HepG2 (cell line): ENCODE data around the gene MTCL1.

Experiments
- ATF2 ChIP-seq: sonication (generic); formaldehyde crosslinking; IDR thresholded peaks from 2 replicates; pipeline ENCODE4 v1.4.0; 2020; ENCODE audit warnings: missing genetic modification reagents
- FOXK1 ChIP-seq: sonication (generic); formaldehyde crosslinking; IDR thresholded peaks from 2 replicates; pipeline ENCODE4 v1.4.0; 2020; ENCODE audit warnings: low read depth, missing genetic modification reagents, borderline replicate concordance
- HCFC1 ChIP-seq: fragments of 150-350 bp; IDR thresholded peaks from 2 replicates; pipeline ENCODE4 v1.6.1; 2014; ENCODE audit warnings: low read depth, low read length
- KLF16 ChIP-seq, 2 experiments: sonication (generic) in 1 of 2; formaldehyde crosslinking in 1 of 2; IDR thresholded peaks; 2 replicates each; pipeline versions ENCODE4 v1.6.1 to v1.8.0; 2016 to 2023; ENCODE audit warnings: missing genetic modification reagents in 2 of 2, missing compliant biosample characterization in 1 of 2
- POLR2A ChIP-seq, 2 experiments: IDR thresholded peaks; 2 replicates each; pipeline ENCODE4 v1.6.1; 2011; ENCODE audit warnings: low read depth in 2 of 2, low read length in 2 of 2, mild to moderate bottlenecking in 1 of 2, moderate library complexity in 1 of 2; ENCODE audit not compliant: insufficient read depth in 1 of 2
- SMAD1 ChIP-seq: sonication (generic); formaldehyde crosslinking; IDR thresholded peaks from 2 replicates; pipeline ENCODE4 v1.4.0; 2020; ENCODE audit warnings: missing genetic modification reagents, low read depth, mild to moderate bottlenecking, borderline replicate concordance
- TAF1 ChIP-seq: sonication (generic); formaldehyde crosslinking; IDR thresholded peaks from 2 replicates; pipeline ENCODE4 v1.4.0; 2020; ENCODE audit warnings: missing genetic modification reagents
- TCF7L2 ChIP-seq: IDR thresholded peaks from 2 replicates; pipeline ENCODE4 v1.6.1; 2011; ENCODE audit warnings: mild to moderate bottlenecking, low read depth, low read length, moderate library complexity
- TP53 ChIP-seq: sonication (generic); formaldehyde crosslinking; conservative IDR thresholded peaks from 2 replicates; pipeline ENCODE4 v1.4.0; 2020; ENCODE audit warnings: missing genetic modification reagents
- U2AF1 ChIP-seq: fragments of 200-400 bp; formaldehyde crosslinking; optimal IDR thresholded peaks from 2 replicates; pipeline ENCODE3; 2017; ENCODE audit warnings: mild to moderate bottlenecking, low read depth, low read length
- ZBTB10 ChIP-seq: sonication (generic); formaldehyde crosslinking; IDR thresholded peaks from 2 replicates; pipeline ENCODE4 v1.4.0; 2020; ENCODE audit warnings: missing genetic modification reagents, borderline replicate concordance
- ZFP91 ChIP-seq: sonication (generic); formaldehyde crosslinking; IDR thresholded peaks from 2 replicates; pipeline ENCODE4 v1.9.0; 2022; ENCODE audit warnings: missing genetic modification reagents, mild to moderate bottlenecking, borderline replicate concordance
- ZNF275 ChIP-seq: sonication (generic); formaldehyde crosslinking; IDR thresholded peaks from 2 replicates; pipeline ENCODE4 v1.8.0; 2022; ENCODE audit warnings: missing genetic modification reagents, mild to moderate bottlenecking, inconsistent platforms, borderline replicate concordance
- ZNF777 ChIP-seq: sonication (generic); formaldehyde crosslinking; IDR thresholded peaks from 2 replicates; pipeline ENCODE4 v1.4.0; 2020; ENCODE audit warnings: missing genetic modification reagents

- TF ChIP-seq POLR2A (IDR thresholded peaks at IDR 0.05; ENCODE audit: insufficient read depth in 1 of 2, low read depth in 2 of 2, low read length in 2 of 2) (no peak), ZFP91 (CRISPR knock-in tag) (no peak), ZNF777 (CRISPR knock-in tag) (no peak), U2AF1 (no peak), HCFC1 (no peak), TCF7L2 (no peak), ATF2 (CRISPR knock-in tag) (no peak), TP53 (CRISPR knock-in tag) (no peak), KLF16 (CRISPR knock-in tag; IDR thresholded peaks at IDR 0.05) (no peak), ZNF275 (CRISPR knock-in tag) (no peak), TAF1 (CRISPR knock-in tag) (no peak), SMAD1 (CRISPR knock-in tag) (no peak), ZBTB10 (CRISPR knock-in tag) (no peak), FOXK1 (CRISPR knock-in tag) (no peak)
Observed at GRCh38 chr18:8735274-8735673, 29.9 kb downstream of the MTCL1 start.
